Measurements from ENCODE around the gene TRMT1L.

- TF ChIP-seq CTCF (IDR thresholded peaks at IDR 0.05), result no peak
- no peak for TF ChIP-seq POLR2A (IDR thresholded peaks at IDR 0.05)
Observed at GRCh38 chr1:185193756-185194155, 37.0 kb upstream of the TRMT1L start.
